Body of pancreas (tissue), 4 donors: Measurements from ENCODE around the gene NXPH3. TPM values are rescaled to one million over a fixed set of nuclear protein-coding genes. Genes with fewer than 3 reads are reported as not detected.
A peak's percentile ranks its signal among the peaks of the same experiment; 100 is the strongest.
"Not testable (repeated sequence)": the region's sequence is repeated elsewhere in the genome, so short reads cannot be mapped to it uniquely, and the experiment has no call there.

Source experiments
- ATAC-seq: fragments of 150-250 bp; one replicate; pipeline ENCODE4 v1.9.1; 2016
- DNase-seq, 4 donors: peaks; one replicate each; pipeline ENCODE4 v3.0.0-alpha.2; 2019
- H3K27ac ChIP-seq, 4 donors: fragments of 200-600 bp; sonication (generic); 1 replicate in 3 of 4; 2 replicates in 1 of 4; pipeline versions ENCODE4 v1.5.1 to v1.6.1; 2016 to 2019; ENCODE audit warnings: mild to moderate bottlenecking in 1 of 4, mixed read lengths in 1 of 4, moderate library complexity in 1 of 4
- H3K27me3 ChIP-seq, 2 donors: fragments of 200-600 bp; sonication (generic); one replicate each; pipeline ENCODE4 v1.6.0; 2016; ENCODE audit warnings: mild to moderate bottlenecking in 1 of 2
- H3K36me3 ChIP-seq, 2 donors: fragments of 200-600 bp; sonication (generic); replicated peaks in 1 of 2; 2 replicates each; pipeline ENCODE4 v1.5.1; 2016; ENCODE audit warnings: low read depth in 2 of 2; ENCODE audit not compliant: insufficient read depth in 1 of 2
- H3K4me1 ChIP-seq: fragments of 200-600 bp; sonication (generic); one replicate; pipeline ENCODE4 v1.6.0; 2016
- H3K4me3 ChIP-seq, 2 donors: fragments of 200-600 bp; sonication (generic); 1 replicate in 1 of 2; 2 replicates in 1 of 2; pipeline ENCODE4 v1.5.1; 2016 to 2019
- H3K9me3 ChIP-seq, 3 donors: fragments of 200-600 bp; sonication (generic); 1 replicate in 2 of 3; 2 replicates in 1 of 3; pipeline ENCODE4 v1.5.1; 2016
- POLR2A ChIP-seq, 3 donors: fragments of 450-650 bp; IDR thresholded peaks; one replicate each; pipeline ENCODE4 v1.6.1; 2016; ENCODE audit warnings: antibody characterized with exemption in 3 of 3, mild to moderate bottlenecking in 2 of 3
- WGBS, 2 donors: methylation state at CpG; one replicate each; pipeline ENCODE4 v1.1.5; 2017; 5-methylcytosine and 5-hydroxymethylcytosine counted together
- intact Hi-C: fragments of 100-400 bp; cut with DNase I; formaldehyde crosslinking; loops from one replicate; pipeline ENCODE4 v1.15.1; 2023
- total RNA-seq, 2 donors: library from RNA; depleted of rRNA; stranded (reverse); fragments of >200 nt; gene quantifications; one replicate each; pipeline ENCODE4 v1.1.0, GENCODE V29; 2016
- TF ChIP-seq, protein P1 (sequence below), 7 experiments: fragments of 450-650 bp in 4 of 7; fragments of 200-600 bp in 3 of 7; sonication (generic) in 3 of 7; IDR thresholded peaks; one replicate each; pipeline ENCODE4 v1.5.1; 2016 to 2019; ENCODE audit warnings: antibody characterized with exemption in 7 of 7

The NXPH3 gene
- total RNA-seq, 2 donors from 2014 or later, result 0.78 to 0.99 TPM

DNA sequence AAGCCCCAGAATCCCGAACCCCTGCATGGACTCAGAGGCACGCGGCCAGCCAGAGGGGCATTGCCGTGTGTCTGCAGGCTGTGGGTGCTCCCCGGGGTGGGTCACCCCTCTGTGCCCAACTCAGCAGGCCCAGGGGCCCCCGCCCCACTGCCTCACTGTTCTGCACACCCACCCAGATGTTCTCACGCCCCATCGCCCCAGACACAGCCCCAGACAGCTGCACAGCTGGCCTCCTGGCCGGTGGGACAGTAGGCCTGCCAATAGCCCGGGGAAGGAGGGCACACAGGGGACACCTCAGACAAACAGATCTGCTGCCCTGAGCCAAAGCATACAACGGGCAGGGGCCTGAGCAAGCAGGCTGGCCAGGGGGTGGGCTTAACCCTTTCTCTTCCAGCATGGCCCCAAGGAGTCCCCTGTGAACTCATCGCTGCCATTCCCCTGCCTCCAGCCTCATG is 27.6 kb upstream of the NXPH3 start:
- intact Hi-C loops, result no loop called here
- WGBS, 2 donors, result 45 to 63% methylated on average over 2 to 9 of the region's 12 CpGs
- Histone ChIP-seq H3K36me3 (no peaks in the 10 kb centered on the region), H3K27me3 (no peaks in the 10 kb centered on the region), H3K4me1 (no peaks in the 10 kb centered on the region), H3K4me3 (no peak overlapping the region), H3K9me3 (no peaks in the 10 kb centered on the region), H3K27ac (no peak overlapping the region)
- no peak for ATAC-seq
- TF ChIP-seq, protein P1, sequence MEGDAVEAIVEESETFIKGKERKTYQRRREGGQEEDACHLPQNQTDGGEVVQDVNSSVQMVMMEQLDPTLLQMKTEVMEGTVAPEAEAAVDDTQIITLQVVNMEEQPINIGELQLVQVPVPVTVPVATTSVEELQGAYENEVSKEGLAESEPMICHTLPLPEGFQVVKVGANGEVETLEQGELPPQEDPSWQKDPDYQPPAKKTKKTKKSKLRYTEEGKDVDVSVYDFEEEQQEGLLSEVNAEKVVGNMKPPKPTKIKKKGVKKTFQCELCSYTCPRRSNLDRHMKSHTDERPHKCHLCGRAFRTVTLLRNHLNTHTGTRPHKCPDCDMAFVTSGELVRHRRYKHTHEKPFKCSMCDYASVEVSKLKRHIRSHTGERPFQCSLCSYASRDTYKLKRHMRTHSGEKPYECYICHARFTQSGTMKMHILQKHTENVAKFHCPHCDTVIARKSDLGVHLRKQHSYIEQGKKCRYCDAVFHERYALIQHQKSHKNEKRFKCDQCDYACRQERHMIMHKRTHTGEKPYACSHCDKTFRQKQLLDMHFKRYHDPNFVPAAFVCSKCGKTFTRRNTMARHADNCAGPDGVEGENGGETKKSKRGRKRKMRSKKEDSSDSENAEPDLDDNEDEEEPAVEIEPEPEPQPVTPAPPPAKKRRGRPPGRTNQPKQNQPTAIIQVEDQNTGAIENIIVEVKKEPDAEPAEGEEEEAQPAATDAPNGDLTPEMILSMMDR (IDR thresholded peaks at IDR 0.05), result no peak
- no peak for TF ChIP-seq POLR2A (IDR thresholded peaks at IDR 0.05)
- no peak for DNase-seq

- Histone ChIP-seq H3K36me3 (no peaks in the 10 kb centered on the region), H3K4me1 (no peaks in the 10 kb centered on the region), H3K4me3 (no peak overlapping the region), H3K9me3 (no peaks in the 10 kb centered on the region), H3K27me3 (no peaks in the 10 kb centered on the region), H3K27ac (no peak overlapping the region)
- DNase-seq, result peak in 3 of 4 donors; percentile 27 to 52 (median 34)
- WGBS, 2 donors, result 66 to 72% methylated on average over 7 to 8 of the region's 8 CpGs
- no peak for TF ChIP-seq POLR2A (IDR thresholded peaks at IDR 0.05)
- TF ChIP-seq, protein P1 (IDR thresholded peaks at IDR 0.05), result peak in 5 of 7 experiments; percentile 13 to 46 (median 26)
- intact Hi-C loops, result no loop called here
- ATAC-seq, result peak; percentile 37
Measured at GRCh38 chr17:49548506-49549310, 27.0 kb upstream of the NXPH3 start.

GRCh38 chr17:49549311-49549605 is 26.4 kb upstream of the NXPH3 start:
- no peaks in the 10 kb centered on the region for H3K4me1 ChIP-seq
- H3K9me3 ChIP-seq, result no peaks in the 10 kb centered on the region
- H3K27me3 ChIP-seq, result no peaks in the 10 kb centered on the region
- no peaks in the 10 kb centered on the region for H3K36me3 ChIP-seq
- H3K4me3 ChIP-seq, result no peak overlapping the region
- no peak overlapping the region for H3K27ac ChIP-seq
- DNase-seq (no peak), ATAC-seq (no peak)
- TF ChIP-seq, protein P1 (IDR thresholded peaks at IDR 0.05), result no peak
- no peak for TF ChIP-seq POLR2A (IDR thresholded peaks at IDR 0.05)
- intact Hi-C loops, result no loop called here
- 73 to 85% methylated on average over 6 of the region's 6 CpGs for WGBS, 2 donors

- Histone ChIP-seq H3K9me3 (no peaks in the 10 kb centered on the region), H3K27ac (no peak overlapping the region), H3K4me1 (no peaks in the 10 kb centered on the region), H3K27me3 (no peaks in the 10 kb centered on the region), H3K36me3 (no peaks in the 10 kb centered on the region), H3K4me3 (no peak overlapping the region)
- 82 to 88% methylated on average over 13 to 20 of the region's 20 CpGs for WGBS, 2 donors
- ATAC-seq, result no peak
- TF ChIP-seq, protein P1 (IDR thresholded peaks at IDR 0.05), result no peak
- no peak for TF ChIP-seq POLR2A (IDR thresholded peaks at IDR 0.05)
- intact Hi-C loops, result loop anchor here (10.0 kb wide), 2 partner anchors 145 to 235 kb away; no protein-coding TSS in a partner anchor
- DNase-seq, result no peak
Measured at GRCh38 chr17:49549691-49550678, 25.7 kb upstream of the NXPH3 start.

- not testable (repeated sequence) for H3K27me3 ChIP-seq, H3K4me3 ChIP-seq, DNase-seq, H3K4me1 ChIP-seq, ATAC-seq, H3K9me3 ChIP-seq, H3K27ac ChIP-seq, H3K36me3 ChIP-seq
- intact Hi-C loops, result loop anchor here (10.0 kb wide), 2 partner anchors 146 to 236 kb away; no protein-coding TSS in a partner anchor
- 83 to 90% methylated on average over 9 of the region's 9 CpGs for WGBS, 2 donors
Measured at GRCh38 chr17:49550764-49551163, 24.9 kb upstream of the NXPH3 start.
